ENCODE results near the gene SLC25A19. TPM values are rescaled to one million over a fixed set of nuclear protein-coding genes. Genes with fewer than 3 reads are reported as not detected.

SLC25A19 gene
- total and polyA plus RNA-seq, 2 of the 8 experiments (the other 6 are each of a cell fraction or from before 2014, with no cell fraction given) = 28.6 to 32.6 TPM

DNA sequence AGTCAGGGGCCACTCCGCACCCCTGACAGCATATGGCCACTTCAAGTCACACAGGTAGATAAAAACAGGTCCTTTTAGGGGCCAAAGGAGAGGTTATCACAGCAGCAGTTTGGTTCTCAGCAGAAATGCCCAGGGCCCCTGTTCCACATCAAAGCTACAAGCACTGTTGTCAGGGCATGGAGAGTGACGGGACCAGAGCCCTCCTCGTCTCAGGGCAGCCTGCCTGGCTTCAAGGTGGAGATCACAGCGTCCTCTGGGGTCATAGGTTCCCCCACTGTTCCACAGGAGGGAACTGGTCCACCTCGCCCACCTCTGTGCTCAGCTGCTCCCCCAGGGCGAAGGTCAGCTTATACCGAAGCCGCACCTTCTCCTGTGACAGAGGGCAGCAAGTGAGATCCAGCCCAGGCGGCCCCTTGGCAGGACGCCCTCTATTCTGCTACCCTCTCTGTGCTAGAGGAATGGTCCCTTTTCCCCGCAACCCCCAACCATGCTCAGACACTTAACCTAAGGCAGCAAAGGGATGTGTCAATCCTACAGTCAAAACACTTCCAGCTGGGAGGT lies 51.1 kb downstream of the SLC25A19 start (continued):
- TF ChIP-seq PHF8 (conservative IDR thresholded peaks at IDR 0.05; ENCODE audit: low read depth, low read length) (no peak), NRF1 (IDR thresholded peaks at IDR 0.05; ENCODE audit: low read depth, low read length) (no peak), RFX5 (IDR thresholded peaks at IDR 0.05; ENCODE audit: borderline replicate concordance, low read depth, low read length) (no peak), POLR2AphosphoS5 (IDR thresholded peaks at IDR 0.05; ENCODE audit: low read depth, low read length) (no peak), HDAC2 (IDR thresholded peaks at IDR 0.05; ENCODE audit: borderline replicate concordance in 1 of 2, low read depth in 2 of 2, low read length in 2 of 2) (no peak), CTBP2 (IDR thresholded peaks at IDR 0.05; ENCODE audit: borderline replicate concordance, insufficient read depth, insufficient read length, low read length) (no peak), CEBPB (IDR thresholded peaks at IDR 0.05; ENCODE audit: low read depth, low read length) (no peak), CBX5 (IDR thresholded peaks at IDR 0.05; ENCODE audit: low read depth, low read length) (no peak)
